GM04503 (cell line): ENCODE measurements around the gene EML4.

Experiments used
- DNase-seq: peaks from one replicate; pipeline ENCODE4 v3.0.0-alpha.2; 2012; ENCODE audit warnings: low read depth

EML4 gene

GRCh38 chr2:42195559-42195958 is 26.4 kb downstream of the EML4 start:
- no peak for DNase-seq

DNA sequence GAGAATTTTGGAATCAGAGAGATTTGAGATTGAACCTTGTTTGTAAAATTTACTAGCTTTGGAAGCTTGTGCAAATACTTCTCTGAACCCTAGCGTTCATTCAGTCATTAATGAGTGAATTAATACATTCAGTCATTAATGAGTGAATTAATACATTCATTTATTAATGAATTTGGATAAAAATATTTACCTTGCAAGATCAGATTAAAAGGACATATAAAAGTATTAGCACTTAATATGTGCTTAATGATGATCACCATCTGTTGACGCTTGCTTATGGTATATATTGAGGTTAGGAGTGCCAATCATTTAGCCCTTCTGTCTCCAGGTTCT is 26.9 kb downstream of the EML4 start:
- no peak for DNase-seq

DNA sequence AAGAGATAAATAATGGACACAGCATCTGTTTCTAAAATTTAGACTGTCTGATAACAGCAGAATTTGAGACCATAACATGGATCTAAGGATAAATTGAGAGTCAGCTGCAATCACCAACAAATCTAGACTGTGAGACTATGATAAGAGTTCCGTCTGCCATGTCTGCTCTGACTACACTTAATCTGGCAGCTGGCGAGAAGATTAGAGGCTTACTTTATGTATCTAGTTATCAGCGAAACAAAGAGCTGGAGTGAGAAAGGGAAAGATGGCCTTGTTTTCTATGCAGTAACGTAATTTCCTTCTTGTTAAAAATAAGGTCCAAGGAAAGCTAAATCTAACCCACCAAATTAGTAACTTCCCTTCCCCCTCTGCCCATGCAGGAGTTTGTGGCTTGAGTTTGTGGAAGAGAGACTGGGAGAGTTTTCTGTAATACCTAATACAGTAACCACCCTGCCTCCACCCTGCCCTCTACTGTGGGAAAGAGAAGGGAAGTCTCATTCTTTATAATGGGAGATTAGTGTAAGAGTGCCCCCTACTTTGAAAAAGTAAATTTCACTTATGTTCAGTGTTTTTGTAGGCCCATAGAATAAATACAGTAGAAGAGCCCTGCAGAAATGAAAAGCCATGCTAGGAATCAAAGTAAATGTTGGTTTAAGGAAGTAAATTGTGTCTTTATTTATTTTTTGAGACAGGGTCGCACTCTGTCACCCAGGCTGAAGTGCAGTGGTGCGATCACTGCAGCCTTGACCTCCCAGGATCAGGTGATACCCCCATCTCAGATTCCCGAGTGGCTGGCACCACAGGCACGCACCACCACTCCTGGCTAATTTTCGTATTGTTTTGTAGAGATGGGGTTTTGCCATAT is 27.5 kb downstream of the EML4 start:
- no peak for DNase-seq

DNA sequence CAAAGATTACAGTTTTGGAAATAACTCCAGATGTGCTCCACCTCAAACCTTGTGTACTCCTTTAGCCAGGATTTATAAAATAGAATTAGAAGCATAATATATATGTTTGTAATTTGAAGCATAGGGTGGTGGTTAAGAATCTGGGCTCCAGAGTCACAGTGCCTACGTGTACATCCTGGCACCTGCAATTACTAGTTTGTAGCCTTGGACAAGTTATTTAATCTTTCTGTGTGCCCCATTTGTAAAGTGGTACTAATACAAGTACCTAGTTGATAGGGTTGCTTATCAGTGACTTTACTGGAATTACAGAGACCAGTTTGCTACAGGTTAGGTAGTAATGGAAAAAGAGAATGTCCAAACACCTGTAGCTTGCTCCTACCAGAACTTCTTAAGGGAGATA is 28.6 kb downstream of the EML4 start:
- DNase-seq = no peak

- DNase-seq = no peak
Measured at GRCh38 chr2:42198466-42198865, 29.3 kb downstream of the EML4 start.

DNA sequence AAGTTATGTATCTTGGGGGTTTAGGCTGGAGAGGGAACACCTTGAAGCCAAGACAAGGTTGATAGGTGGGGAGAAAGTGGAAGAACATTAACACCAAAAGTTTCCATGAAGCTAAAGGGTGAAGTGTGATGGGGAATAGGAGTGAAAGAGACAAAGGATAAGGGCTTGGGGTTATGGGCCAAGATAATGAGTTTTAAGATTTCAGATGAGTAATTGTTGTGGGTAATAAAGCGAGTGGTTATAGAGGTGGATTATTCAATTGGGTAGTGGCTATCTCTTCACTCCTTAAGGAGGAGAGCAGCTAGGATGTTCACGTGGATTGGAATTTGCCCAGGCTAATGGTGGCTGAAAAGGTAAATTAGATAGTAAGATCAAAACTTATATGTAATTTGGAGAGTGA is 29.8 kb downstream of the EML4 start:
- DNase-seq = no peak

DNA sequence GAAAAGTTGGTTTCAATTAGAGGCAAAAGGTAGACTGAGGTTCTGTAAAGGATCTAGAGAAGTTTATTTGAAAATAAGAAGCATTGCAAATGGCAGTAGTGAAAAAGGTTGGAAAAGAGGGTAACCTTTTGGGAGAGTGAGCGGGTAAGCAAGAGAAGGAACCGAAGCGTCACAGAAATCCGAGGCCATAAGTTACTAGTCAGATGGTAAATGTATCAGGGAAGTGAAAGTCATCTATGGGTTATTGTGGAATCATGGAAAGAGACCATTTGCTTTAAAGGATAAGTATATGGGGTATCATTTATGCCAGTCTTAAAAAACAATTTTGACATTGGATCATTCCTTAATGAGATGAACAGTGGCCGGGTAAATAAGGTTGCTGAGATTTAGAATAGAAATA is 30.5 kb downstream of the EML4 start:
- no peak for DNase-seq

- no peak for DNase-seq
Measured at GRCh38 chr2:42200926-42201855, 32.0 kb downstream of the EML4 start.

- DNase-seq = no peak
Measured at GRCh38 chr2:42202634-42203008, 33.5 kb downstream of the EML4 start.

DNA sequence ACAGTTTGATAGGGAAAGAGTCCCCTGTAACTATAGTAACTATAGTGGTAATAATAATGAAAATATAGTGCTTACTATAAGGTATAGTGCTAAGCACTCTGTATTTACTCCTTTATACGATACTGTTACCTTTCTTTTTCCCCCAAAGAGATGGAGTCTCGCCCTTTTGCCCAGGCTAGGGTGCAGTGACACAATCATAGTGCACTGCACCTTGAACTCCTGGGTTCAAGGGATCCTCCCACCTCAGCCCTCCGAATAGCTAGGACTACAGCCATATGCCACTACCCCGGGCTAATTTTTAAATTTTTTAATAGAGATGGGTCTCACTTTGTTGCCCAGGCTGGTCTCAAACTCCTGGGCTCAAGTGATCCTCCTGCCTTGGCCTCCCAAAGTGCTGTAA is 34.6 kb downstream of the EML4 start:
- DNase-seq = no peak

- DNase-seq = no peak
Measured at GRCh38 chr2:42205337-42205736, 36.2 kb downstream of the EML4 start.

DNA sequence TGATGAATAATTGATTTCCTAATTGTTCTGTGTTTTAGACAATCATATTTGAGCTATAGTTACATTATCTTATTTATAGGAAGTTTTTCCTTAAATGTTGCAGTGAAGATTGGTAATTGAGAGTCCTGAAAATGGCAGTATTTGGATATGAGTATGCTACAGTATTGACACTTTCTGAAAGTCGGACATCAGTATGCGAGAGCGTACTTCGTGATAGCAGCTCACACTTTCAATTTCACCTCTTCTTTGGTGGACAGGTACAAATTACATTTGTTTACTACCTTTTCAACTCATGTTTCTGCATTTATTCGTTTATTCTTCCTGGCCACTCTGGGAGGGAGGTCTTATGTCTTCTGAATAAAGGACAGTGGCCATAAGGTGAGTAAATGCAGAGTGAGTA is 38.7 kb downstream of the EML4 start:
- no peak for DNase-seq

DNA sequence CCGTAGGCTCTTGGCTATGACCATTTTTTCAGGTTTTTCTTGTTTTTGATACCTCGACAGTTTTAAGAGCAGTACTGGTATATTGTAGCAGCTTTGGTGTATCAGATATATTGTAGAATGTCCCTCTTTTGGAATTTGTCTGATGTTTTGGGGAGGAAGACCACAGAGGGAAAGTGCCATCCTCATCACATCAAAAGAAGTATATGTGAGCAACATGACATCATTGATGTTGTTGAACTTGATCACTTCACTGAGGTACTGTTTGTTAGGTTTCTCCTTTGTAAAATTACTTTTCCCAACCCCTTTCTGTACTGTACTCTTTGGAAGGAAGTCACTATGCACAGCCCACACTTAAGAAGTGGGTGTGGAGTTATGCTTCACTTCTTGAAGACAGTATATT is 41.0 kb downstream of the EML4 start:
- no peak for DNase-seq

DNA sequence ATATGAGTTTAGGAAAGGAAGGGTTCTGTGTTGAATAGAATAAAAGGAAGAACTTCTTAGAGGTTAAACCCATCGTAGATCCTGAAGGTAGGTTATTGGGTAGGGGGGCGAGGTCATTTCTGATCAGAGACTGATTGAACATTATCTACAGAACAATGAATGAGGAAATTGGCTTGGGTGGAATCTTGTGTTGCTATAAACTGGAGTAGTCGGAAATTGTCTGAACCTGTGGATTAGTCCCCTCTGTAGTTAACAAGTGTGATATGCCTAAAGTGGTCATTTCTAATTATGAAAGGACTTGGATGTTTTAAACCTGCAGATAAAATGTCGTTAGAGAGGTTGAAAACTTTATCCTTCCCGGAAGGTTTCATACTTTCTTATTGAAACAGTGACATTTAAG is 42.1 kb downstream of the EML4 start:
- DNase-seq = no peak

- DNase-seq = no peak
Measured at GRCh38 chr2:42214669-42215068, 45.5 kb downstream of the EML4 start.

DNA sequence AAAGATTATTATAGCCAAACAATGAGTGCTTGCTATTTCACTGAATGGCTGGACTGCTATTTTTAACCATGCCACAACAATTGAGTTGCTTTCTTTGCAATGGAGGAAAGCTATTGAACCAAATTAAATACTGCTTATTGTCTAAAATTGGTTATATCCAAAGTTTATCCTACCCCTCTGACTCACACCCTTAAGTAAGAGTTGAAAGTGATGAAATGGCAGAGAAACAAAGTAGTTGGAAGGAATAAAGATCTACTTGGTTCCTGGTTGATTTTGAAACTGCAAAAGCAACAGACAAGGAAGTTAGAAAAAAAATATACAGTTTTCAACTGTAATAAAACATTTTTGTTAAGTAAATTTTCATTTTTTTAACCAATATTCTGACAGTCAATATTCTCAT is 47.5 kb downstream of the EML4 start:
- DNase-seq = no peak

- no peak for DNase-seq
Measured at GRCh38 chr2:42217307-42217706, 48.2 kb downstream of the EML4 start.

DNA sequence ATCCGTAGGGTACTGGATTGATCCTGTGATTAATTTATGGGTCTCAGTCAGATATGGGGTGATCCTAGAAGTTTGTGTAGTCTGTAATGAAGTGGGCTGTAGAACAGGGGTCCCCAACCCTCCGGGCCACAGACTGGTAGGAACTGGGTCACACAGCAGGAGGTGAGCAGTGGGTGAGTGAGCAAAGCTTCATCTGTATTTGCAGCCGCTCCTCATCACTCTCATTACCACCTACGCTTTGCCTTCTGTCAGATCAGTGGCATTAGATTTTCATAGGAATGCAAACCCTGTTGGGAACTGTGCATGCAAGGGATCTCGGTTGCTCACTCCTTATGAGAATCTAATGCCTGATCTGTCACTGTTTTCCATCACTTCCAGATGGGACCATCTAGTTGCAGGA is 48.8 kb downstream of the EML4 start:
- DNase-seq = no peak

DNA sequence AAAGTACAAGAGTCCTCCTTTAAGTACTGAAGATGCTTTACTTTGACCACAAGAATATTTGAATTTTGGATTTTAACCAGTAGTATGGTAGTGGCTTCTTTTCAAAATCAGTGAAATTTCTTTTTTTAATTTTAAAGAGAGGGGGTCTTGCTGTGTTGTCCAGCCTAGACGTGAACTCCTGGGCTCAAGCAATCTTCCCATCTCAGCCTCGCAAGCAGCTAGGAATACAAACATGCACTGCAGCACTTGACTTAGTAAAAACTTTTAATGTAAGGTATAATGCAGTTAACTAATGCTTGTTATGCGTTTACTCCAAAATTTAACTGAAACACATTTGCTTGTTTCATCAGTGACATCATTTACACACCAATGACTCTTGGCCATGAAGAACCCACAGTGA is 49.6 kb downstream of the EML4 start:
- no peak for DNase-seq

GRCh38 chr2:42219160-42219559 is 50.0 kb downstream of the EML4 start:
- DNase-seq = no peak

DNA sequence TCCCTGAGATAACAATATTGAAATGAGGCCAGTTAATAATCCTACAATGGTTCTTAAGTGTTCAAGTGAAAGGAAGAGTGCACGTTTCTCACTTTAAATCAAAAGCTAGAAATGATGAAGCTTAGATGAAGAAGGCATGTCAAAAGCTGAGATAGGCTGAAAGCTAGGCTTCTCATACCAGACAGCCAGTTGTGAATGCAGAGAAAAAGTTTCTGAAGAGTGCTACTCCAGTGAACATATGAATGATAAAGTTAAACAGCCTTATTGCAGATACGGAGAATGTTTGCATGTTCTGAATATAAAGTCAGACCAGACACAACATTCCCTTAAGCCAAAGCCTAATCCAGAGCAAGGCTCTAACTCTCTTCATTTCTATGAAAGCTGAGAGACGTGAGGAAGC is 51.4 kb downstream of the EML4 start:
- no peak for DNase-seq

DNA sequence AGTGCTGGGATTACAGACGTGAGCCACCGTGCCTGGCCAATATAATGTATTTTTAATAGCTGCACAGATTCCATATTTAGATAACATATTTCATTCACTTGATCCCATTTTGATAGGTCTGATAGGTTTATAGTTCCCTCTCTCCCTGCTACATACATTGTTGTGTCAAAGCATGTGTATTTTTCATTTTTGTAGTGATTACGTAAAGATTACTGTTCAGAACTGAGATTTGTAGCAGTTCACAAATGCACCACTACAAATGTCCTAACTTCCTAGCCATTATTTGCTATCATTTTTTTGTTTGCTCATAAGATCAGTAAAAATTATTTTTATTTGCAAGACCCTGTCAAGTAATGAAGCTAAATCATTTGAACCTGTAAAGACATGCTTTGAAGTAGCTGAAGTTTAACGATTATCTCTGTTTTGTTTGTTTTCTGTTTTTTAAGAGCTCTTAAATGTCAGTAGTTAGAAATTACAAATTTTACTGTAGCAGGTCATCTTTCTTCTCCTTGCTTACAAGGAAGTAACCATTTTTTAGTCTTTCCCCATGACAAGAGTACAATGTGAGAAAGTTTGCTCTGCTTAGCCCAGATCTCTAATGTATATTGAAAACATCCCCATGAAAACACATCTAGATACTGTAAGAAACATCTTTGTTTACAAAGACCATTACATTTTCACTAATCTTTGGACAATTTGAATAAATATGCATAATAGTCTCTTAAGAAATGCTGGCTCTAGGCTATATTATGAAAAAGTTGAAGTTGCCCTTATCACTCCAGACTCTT is 54.1 kb downstream of the EML4 start:
- DNase-seq = no peak

- no peak for DNase-seq
Measured at GRCh38 chr2:42223855-42224268, 54.7 kb downstream of the EML4 start.
